GM19438 (cell line): Measurements from ENCODE around the gene TRH.
"Not testable (repeated sequence)": the region's sequence is repeated elsewhere in the genome, so short reads cannot be mapped to it uniquely, and the experiment has no call there.

Source experiments
- ATAC-seq: cut with Tn5 transposase; IDR thresholded peaks from one replicate; pipeline ENCODE4 v1.9.1; 2021; ENCODE audit warnings: low read depth; ENCODE audit not compliant: unreplicated experiment

The TRH gene

DNA sequence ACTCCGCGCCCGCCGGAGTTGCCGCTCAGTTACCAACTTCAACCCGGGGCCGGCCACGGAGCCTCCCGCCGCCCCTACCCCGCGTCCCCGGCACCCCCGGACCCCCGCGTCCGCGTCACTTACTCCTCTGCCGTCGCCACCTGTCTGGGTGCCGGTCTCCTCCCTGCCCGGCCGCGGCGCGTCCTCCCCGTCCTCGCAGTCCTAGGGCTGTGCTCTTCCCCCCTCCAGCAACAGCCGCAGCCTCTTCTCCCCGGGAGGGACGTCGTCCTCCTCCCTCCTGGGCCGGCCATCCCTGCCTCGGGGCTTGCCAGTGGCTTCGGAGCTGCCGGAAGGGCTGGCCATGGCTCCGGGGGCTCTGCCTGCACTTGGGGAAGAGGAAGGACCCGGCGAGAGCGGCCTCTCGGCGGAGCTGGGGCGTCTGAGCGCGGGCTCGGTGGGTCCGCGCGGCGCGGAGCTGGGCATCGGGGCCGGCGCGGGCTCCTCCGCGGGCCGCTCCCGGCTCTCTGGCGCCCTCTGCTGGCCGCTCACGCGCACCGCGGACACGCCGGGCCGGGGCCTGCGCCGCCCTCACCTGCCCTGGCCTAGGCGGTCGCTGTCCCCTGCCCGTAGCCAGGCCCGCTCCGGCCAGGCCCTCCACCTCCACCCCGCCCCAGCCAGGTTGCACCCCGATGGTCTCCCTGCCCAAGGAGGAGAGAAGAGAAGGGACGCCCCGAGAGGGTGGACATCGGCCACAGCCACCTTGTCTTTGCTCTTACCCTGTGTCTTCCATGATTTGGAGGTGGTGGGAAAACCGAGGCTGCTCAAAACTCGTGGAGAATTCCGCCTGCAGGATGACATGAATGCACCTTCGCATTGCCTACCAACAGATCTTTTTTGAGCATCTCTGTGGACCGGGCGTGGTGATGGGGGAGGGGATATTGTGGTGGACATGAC is 28.4 kb downstream of the TRH start:
- ATAC-seq, result not testable (repeated sequence)

DNA sequence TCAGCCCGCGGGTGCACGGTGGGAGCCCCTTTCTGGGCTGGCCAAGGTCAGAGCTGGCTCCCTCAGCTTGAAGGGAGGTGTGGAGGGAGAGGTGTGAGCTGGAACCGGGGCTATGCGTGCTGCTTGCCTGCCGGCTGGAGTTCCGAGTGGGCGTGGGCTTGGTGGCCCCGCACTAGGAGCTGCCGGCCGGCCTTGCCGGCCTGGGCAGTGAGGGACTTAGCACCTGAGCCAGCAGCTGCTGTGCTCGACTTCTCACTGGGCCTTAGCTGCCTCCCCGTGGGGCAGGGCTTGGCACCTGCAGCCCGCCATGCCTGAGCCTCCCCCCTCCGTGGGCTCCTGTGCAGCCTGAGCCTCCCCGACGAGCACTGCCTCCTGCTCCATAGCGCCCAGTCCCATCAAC is 36.0 kb downstream of the TRH start:
- no peak for ATAC-seq

DNA sequence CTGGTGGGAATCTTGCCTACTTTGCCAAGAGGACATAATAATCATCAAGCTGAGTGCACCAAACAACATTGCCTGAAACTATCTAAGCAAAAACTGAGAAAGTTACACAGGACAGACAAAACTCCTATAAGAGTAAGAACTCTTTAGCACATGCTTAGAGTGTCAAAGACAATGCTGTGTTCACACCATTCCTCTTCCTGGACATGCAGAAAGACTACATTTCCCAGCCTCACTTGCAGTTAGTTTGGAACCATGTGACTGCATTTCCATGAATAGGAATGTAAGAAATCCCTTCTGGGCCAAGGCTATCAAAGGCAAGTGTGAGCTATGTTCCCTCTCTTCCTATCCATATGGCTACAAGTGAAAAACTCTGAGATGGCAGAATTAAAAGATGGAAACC is 37.6 kb downstream of the TRH start:
- not testable (repeated sequence) for ATAC-seq

DNA sequence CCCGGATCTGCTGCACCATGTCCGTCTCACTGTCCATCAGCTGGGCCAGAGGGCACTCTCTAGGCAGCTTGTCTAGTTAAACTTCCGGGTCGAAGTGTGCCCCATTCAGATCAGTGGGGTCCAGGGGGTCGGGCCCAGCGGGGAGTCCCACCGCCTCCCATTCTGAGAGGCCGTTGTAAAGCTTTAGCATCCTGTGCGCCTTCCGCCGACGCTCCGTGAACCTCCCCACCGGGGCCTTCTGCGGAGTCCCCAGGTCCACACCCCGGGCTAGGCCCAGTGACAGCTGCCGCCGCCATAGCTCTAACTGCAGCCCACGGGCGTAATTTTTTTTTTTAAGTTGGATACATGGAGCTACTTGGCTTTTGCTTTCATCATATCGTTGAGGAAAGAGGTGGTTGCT is 38.7 kb downstream of the TRH start:
- ATAC-seq, result not testable (repeated sequence)

- ATAC-seq, result no peak
These were observed 40.0 kb downstream of the TRH start for GRCh38 chr3:130014526-130014925.

GRCh38 chr3:130017661-130018060 is 43.1 kb downstream of the TRH start:
- ATAC-seq, result not testable (repeated sequence)

DNA sequence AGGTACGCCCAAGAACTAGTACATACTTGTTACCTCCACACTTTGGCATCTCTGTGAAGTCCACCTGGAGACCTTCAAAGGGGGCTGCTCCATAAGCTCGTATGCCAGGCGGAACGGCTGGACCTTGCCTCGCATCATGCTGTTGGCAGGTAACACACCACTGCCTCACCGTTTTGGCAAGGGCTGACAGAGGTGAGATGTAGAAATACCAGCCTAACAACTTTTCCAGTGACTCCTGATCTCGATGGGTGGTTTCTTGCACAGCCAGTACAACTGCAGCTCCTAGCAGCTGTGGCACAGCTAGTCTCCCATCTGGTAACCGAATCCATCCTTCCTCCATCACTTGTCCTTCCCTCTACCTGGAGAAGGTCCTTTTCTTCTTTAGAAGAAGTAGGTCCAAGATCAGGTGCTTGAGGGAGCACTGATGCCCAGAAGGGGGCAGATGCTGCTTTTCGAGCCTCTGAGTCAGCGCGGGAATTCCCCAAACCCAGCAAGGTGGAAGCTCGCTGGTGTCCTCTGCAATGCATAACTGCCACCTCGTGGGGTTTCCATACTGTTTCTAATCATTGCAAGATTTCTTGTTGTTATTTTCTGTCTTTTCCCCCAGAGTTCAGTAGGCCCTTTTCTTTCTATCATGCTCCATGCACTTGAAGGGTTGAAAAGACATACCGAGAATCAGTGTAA is 51.8 kb downstream of the TRH start:
- not testable (repeated sequence) for ATAC-seq

- ATAC-seq, result not testable (repeated sequence)
These were observed 52.9 kb downstream of the TRH start for GRCh38 chr3:130027437-130027836.
